WI38 (cell line): ENCODE results near the gene F2R.

ENCODE experiments used
- H3K4me3 ChIP-seq: 2 replicates; pipeline ENCODE4 v1.5.1; 2011; ENCODE audit warnings: low read depth, mild to moderate bottlenecking, control low read depth, low read length
- CTCF ChIP-seq: IDR thresholded peaks from 2 replicates; pipeline ENCODE4 v1.5.1; 2012; ENCODE audit warnings: low read depth, mild to moderate bottlenecking, control low read depth, low read length

Gene F2R

GRCh38 chr5:76690704-76691466 is 25.0 kb upstream of the F2R start:
- no peak for TF ChIP-seq CTCF
- H3K4me3 ChIP-seq, result no peak overlapping the region

GRCh38 chr5:76691467-76692273 is 24.3 kb upstream of the F2R start:
- no peak for TF ChIP-seq CTCF
- no peak overlapping the region for H3K4me3 ChIP-seq

GRCh38 chr5:76692274-76692540 is 23.7 kb upstream of the F2R start:
- TF ChIP-seq CTCF, result no peak
- H3K4me3 ChIP-seq, result no peak overlapping the region

GRCh38 chr5:76692651-76693050 is 23.3 kb upstream of the F2R start:
- no peak for TF ChIP-seq CTCF
- H3K4me3 ChIP-seq, result no peak overlapping the region

GRCh38 chr5:76693141-76693540 is 22.8 kb upstream of the F2R start:
- H3K4me3 ChIP-seq, result no peak overlapping the region
- TF ChIP-seq CTCF, result no peak

- no peak for TF ChIP-seq CTCF
- H3K4me3 ChIP-seq, result no peak overlapping the region
Measured at GRCh38 chr5:76694317-76694716, 21.6 kb upstream of the F2R start.

- no peak overlapping the region for H3K4me3 ChIP-seq
- TF ChIP-seq CTCF, result no peak
Measured at GRCh38 chr5:76695346-76695745, 20.6 kb upstream of the F2R start.
